HG03135 (cell line): Measurements from ENCODE around the gene NODAL.

Source experiments
- ATAC-seq: cut with Tn5 transposase; IDR thresholded peaks from one replicate; pipeline ENCODE4 v1.9.1; 2021; ENCODE audit warnings: mild to moderate bottlenecking, moderate library complexity; ENCODE audit not compliant: unreplicated experiment

The NODAL gene

DNA sequence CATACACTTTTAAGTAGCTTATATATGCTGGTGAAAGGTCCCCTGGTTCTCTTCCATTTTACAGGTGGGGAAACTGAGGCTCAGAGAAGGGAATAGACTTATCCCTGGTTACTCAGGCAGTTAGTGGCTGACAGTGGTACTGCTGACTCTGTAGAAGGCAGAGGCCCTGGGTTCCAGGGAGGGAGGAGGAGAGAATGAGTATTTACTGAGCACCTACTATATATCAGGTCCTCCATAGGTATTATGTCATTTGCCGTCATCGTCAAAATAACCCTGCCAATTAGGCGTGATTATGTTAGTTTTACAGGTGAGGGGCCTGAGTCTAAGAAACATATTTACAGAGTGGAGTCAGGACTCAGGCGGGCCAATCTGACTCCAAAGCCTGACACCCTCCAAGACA lies 23.8 kb upstream of the NODAL start:
- ATAC-seq = no peak

GRCh38 chr10:70462349-70462984 lies 21.0 kb upstream of the NODAL start:
- ATAC-seq = no peak

DNA sequence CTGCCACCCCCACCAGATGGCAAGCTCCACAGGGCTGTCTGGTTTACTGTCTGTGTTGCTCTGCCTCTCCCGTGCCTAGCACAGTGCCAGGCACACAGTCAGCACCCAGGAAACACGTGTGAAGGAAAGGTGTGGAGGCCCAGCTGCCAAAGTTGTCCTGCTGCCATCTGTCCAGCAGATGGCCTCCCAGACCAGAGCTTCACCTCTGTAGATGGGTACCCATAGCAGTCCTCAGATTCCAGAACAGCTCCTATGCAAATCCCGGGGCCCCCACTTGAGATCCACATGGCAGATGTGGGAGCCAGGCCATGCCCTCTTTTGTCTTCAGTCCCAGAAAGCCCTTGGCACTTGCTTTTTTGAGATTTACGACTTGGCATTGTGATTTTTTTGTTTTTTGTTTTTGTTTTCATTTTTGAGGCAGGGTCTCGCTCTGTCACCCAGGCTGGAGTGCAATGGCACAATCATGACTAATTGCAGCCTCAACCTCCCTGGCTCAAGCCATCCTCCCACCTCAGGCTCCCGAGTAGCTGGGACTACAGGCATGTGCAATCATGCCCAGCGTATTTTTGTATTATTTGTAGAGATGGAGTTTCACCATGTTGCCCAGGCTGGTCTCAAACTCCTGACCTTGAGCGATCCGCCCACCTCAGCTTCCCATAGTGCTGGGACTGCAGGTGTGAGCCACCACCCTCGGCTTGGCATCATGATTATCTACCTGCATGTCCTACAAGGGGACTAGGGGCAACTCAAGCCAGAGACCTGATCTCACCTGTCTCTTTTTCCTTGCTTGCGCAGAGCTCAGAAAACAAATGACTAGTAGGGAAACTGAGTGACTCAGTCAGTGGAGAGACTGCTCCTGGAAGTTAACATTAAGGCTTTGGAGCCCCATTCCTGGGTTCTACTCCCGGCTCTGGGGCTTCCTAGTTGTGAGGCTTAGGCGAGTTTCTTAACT lies 20.2 kb upstream of the NODAL start:
- ATAC-seq = no peak

DNA sequence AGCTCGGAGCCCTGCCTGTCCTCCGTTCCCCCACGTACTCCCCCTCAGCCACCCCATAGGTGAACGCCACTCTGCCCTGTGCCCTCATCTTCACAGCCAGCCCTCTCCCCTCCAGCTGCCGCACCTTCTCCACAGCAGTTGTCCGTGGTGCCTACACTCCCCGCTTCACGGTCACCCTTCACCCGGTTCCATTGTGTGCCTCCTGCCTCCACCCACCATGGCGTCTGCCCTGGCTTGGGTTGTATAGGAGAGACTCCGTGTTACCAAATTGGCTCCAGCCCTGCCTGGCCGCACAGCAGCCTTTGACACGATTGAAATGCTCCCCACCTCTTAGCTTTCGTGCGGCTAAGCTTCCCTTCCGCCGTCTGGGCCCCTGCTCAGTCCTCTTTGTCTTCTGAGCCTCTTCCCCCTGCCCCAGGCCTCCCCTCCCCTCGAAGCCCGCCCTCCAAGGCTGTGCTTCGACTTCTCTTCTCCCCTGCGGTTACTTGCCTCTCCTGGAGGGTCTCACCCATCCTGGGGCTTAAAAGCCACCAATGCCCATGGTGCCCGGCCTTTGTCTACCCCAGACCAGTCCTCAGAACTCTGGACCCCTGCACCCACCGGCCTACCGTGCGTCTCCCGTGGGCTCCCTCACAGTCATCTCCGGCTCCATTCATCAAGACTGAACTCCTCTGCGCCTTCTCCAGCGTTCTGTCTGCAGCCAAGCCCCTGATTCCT lies 18.5 kb upstream of the NODAL start:
- no peak for ATAC-seq

GRCh38 chr10:70459061-70459773 lies 17.7 kb upstream of the NODAL start:
- ATAC-seq = no peak

- ATAC-seq = no peak
Measured at GRCh38 chr10:70458329-70459060, 17.0 kb upstream of the NODAL start.

- no peak for ATAC-seq
Measured at GRCh38 chr10:70457759-70458305, 16.4 kb upstream of the NODAL start.

GRCh38 chr10:70456164-70456563 lies 14.7 kb upstream of the NODAL start:
- ATAC-seq = no peak

- no peak for ATAC-seq
Measured at GRCh38 chr10:70455213-70455630, 13.7 kb upstream of the NODAL start.

DNA sequence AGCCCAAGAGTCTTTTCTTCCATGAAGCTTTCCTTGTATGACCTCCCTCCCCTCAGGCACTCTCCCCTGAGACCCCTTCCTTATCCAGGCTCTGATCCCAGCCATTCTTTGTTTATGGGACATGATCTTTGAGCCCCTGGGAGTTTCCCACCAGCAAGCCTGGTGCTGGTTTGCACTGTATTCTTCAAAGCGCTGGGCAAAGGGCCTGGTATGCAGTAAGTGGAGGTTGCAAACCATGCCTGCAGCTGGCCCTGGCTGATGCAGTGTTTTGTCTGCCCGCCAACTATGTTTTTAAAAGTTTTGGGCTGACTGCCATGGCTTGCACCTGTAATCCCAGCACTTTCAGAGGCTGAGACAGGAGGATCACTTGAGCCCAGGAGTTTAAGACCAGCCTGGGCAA lies 6.8 kb upstream of the NODAL start:
- ATAC-seq = no peak

GRCh38 chr10:70445718-70446657 lies 4.5 kb upstream of the NODAL start:
- ATAC-seq = no peak

DNA sequence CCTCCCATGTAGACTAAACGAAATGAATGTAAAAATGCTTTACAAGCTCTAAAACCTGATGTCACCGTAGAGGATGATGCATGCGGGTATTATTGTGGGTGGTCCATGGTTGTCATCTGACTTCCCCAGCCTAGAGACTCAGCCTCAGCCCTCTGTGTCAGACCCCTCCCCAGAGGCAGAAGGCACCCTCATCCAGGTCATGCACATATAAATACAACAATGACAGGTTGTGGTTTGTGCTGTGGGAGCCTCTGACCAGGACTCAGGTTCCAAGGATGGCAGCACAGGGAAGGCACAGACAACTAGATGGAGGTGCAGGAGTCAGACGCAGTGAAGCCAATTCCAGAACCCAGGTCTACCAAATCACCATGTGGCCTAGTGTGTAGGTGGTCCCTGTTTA lies 3.3 kb upstream of the NODAL start:
- ATAC-seq = no peak

- no peak for ATAC-seq
Measured at GRCh38 chr10:70442332-70442988, 979 bp upstream of the NODAL start.

DNA sequence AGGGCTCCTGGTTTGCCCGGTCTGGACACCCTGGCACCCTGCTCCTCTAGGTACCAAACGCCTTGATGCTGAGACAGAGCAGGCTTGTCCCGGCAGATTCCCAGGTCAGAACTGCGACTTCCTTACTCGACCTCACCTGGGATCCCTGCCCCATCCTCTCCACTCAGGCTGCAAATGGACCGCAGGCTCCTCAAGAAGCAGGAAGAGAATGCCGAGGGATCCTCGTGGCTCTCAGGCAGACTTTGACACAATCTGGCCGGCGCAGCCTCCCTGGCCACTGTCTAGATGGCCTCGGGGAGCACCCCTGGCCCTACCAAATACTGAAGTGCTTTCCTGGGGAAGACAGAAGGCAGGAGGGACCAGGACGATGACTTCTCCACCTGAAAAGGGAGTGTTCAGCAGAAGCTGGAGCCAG lies 421 bp upstream of the NODAL start:
- ATAC-seq = no peak

DNA sequence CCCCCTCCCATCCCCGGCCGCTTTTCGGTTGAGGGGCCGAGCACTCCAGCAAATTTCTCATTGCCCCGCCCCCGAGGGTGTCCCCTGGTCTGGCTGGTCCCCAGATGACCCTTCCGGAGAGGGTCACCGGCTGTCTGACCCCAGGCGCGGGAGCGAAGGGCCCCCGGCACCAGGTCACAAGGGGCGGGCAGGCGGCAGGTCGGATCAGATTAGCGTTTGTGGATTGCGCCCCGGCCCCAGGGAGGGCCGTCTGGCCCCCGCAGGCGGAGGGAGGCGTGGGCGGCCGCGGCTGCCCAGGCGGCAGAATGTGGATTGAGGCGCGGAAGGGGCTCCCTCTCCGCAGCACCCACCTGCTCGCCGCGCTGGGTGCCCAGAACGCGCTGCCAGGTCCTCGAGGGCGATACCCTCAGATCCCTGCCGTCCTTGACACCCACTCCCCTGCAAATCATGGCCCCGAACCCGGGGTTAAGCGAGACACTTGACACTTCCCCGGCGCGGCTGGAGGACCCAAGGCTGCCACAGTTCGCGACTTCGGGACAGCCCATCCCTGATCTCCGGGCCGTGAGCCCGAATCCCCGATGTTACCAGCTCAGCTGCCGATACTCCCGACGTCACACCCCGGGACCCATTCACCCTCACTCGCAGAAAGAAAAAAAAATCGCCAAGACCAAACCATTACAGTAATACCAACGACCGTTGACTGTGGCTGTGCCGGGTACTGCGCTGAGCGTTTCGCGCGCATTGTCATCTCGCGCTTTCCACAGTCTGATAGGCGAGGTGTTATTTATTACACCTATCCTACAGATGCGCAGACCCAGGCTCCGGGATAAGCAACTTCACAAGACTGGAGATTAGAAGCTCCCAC lies 953 bp downstream of the NODAL start:
- ATAC-seq = no peak

- ATAC-seq = no peak
Measured at GRCh38 chr10:70437721-70438120, 3.8 kb downstream of the NODAL start.
